Measurements from ENCODE around the gene KHDC1L.
"Not testable (repeated sequence)": the region's sequence is repeated elsewhere in the genome, so short reads cannot be mapped to it uniquely, and the experiment has no call there.

KHDC1L gene, protein sequence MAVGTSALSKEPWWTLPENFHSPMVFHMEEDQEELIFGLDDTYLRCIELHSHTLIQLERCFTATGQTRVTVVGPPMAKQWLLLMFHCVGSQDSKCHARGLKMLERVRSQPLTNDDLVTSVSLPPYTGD

DNA sequence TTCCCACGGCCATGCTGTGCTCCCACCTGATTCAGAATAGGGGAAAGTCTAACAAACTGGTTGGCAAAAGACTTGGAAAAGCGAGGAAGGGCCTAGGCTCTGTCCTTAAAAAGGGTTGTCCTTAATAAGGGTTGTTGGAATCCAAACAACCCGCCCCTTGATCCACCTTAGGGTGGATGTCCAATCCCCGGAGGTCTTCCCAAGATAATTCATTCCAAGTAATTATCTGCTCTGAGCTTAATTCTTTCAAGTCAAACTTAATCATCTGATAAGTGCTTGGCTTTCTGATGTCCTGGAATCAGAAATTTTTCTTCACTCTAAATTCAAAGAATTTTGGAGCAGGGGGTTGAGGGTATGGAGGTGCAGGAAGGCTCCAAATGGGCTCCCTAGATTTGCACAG is at the start of gene KHDC1L:
KHDC1L (minus strand) TSS at position 101 of the 400 bp plus-strand sequence; CDS start at position 13, 88 bp downstream.
- no peak for DNase-seq (ENCODE audit: low read depth)

DNA sequence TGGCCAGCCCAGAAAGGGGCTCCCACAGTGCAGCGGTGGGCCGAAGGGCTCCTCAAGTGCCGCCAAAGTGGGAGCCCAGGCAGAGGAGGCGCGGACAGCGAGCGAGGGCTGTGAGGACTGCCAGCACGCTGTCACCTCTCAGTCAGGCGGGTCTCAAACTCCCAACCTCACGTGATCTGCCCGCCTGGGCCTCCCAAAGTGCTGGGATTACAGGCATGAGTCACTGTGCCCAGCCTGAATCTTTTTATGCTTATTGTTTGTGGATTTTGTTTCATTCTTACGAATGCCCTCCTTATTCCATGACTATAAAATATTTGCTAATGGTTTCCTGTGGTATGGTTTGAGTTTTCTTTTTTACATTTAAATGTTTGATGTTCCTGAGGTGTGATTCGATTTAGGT is 44.0 kb upstream of the KHDC1L start:
- DNase-seq (ENCODE audit: low read depth), result not testable (repeated sequence)

DNA sequence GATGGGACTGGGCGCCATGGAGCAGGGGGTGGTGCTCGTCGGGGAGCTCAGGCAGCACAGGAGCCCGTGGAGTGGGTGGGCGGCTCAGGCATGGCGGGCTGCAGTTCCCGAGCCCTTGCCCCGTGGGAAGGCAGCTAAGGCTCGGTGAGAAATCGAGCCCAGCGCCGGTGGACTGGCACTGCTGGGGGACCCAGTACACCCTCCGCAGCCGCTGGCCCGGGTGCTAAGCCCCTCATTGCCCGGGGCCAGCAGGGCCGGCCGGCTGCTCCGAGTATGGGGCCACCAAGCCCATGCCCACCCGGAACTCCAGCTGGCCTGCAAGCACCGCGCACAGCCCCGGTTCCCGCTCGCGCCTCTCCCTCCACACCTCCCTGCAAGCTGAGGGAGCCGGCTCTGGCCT is 43.6 kb upstream of the KHDC1L start:
- not testable (repeated sequence) for DNase-seq (ENCODE audit: low read depth)

DNA sequence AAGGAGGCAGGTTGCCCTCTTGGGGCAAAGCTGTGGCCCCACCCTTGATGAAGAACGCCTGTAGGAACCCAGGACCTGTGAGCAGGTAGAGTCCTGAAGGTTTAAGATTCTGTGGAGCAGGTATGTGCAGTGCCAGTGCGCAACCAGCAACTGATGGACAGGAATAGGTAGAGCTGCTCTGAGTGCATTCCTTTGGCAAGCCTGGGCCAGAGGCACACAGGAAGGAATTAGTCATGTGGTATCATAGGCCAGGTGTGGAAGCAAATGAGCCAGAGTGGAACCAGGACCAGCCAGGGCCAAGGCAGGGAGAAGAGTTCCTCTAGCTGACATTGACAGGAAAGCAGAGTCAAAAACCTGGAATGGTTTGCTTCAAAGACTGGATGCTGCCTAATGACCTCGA is 39.1 kb upstream of the KHDC1L start:
- no peak for DNase-seq (ENCODE audit: low read depth)

DNA sequence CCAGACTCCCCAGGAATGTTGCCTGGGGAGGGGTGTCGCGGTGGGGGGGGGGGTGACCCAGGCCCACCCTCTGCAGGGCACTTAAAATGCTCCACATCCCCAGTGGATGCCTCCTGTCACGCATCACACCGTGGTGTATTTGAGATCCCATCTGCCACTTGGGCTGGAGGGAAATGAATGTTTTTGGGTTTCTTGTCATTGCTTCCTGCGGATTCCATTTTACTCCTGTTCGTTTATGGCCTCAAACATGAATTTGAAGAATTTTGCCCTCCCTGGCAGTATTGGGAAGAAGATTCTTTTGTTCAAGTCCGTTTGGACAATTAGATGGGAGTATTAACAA is 38.2 kb upstream of the KHDC1L start:
- DNase-seq (ENCODE audit: low read depth), result no peak

DNA sequence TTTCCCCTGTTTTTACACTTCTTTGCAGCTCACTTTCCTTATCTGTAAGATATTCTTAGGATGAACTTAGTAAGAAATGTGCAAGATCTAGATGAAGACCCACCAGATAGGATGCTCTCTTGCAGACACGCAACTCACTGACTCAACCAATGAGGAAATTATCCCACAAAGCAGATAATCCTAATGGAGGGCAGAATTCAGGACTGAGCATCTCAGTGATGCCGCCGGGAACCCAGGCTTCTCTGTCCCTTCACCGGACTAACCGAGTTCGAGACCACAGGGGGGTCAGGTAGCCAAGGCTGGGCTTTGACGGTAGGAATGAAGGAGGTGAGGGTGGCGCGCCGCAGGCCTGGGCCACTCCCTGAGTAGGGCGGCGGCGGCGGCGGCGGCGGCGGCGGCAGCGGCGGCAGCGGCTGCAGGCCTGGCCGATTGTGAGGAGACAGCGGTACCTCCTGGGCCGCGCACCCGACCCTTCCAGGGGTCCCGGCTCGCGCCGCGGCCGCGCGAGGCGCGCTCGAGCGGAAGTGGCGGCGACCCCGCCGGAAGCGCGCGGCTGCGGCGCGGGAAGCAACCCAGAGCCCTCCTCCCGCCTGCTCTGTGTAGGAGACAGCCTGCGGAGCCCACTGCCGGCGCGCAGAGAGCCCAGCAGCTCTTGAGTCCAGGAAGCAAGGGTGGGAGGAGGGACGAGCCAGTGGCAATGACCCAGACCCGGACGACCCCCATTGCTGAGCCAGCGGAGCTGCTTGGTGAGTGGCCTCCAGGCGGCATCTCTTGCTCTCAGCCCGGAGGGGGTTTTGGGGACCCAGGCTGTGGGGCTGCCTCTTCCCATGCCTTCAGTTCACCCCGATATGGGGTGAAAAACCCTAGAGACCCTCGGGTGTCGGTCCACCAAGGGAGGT is 37.6 kb upstream of the KHDC1L start, which contains the start of gene KHDC1:
KHDC1 (minus strand) TSS at position 526 of the 899 bp plus-strand sequence. CDS start 20,679 bp downstream, outside the sequence.
- peak; percentile 29 for DNase-seq (ENCODE audit: low read depth)

DNA sequence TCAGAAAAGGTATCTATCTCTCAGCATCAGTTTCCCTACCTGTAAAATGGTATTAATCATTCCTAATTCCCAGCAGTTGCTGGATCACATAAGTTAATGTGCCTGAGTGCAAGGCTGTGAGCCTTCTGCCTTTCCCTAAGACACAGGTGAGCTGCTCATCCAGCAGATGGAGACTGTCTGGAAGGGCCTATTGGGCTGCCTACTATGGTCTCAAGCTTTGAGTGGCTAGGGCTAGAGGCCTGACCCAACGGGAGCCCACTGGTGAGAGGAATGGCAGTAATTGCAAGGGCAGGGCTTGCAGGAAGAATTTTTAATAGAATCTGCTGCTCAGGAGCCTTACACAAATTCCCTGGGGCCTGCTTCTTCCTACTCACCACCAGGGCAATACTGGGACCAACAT is 33.4 kb upstream of the KHDC1L start:
- no peak for DNase-seq (ENCODE audit: low read depth)

DNA sequence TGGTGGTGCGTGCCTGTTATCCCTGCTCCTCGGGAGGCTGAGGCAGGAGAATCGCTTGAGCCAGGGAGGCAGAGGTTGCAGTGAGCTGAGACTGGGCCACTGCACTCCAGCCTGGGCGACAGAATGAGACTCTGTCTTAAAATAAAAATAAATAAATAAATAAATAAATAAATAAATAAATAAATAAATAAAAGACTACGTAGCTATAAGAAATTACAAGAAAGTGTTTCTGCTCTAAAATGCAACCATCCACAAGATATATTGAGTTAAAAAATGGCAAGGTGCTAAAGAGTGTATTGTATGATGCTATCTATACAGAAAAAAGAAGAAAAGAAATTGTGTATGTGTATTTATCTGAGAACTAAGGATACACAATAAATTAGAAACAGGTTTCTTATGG is 29.0 kb upstream of the KHDC1L start:
- DNase-seq (ENCODE audit: low read depth), result not testable (repeated sequence)

DNA sequence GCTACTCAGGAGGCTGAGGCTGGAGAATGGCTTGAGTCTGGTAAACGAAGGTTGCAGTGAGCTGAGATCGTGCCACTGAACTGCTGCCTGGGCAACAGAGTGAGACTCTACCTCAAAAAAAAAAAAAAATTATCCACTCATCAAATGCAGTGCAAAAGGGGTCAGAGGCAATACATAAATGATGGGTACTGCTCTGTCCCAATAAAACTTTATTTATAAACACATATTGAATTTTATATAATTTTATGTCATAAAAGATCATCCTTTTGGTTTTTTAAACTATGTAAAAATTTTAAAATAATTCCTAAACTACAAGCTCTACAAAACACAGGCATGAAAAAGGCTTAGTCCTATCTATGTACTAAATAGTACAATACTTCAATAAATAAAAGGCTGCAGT is 27.4 kb upstream of the KHDC1L start:
- no peak for DNase-seq (ENCODE audit: low read depth)

DNA sequence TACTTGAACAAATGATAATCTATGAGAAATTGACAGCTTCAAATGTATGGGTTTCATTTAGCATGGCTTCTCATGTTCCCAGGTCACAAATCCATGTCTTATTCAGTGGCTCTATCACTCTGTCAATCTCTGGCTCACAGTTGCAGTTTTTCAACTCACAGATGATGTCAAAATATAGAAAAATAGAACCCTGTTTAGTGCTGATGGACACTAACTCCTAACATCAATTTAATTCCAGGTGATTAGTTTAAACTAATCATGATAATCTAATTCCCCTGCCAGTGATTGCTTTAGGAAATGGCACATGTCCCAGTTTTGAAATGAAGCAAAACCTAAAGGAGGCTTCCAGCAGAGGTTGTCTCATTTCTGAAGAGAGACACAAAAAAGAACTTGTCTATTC is 24.7 kb upstream of the KHDC1L start:
- no peak for DNase-seq (ENCODE audit: low read depth)

DNA sequence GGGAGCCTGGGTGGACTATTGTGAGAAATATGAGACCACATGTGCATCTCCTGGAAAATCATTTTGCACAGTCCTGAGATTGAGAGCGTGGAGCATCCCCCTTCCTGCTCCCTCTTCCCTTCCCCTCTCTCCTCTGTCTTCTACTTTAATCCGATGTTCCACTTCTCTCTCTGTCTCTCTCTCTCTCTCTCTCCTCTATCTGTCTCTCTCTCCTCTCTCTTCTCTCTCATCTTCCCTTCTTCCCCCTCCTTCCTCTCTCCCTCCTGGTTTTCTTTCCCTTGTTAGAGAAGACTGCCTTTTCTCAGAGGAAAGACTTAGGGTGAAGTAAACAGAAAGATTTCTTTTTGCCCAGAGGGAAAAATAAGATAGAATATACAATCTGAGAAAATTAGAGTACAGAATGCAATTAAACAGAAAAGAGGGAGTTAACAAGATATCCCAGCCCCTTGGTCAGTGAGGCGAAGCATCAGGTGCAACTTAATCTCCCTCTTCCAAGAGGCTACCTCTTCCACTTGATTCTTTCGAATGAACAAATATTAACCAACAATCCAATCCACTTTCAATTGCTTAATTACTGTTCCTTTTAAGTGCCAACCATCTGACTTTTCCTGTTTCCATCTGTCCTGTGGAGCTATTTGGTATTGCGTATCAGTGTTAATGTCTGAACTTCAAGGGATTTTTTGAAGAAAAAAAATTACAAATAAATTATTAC is 23.1 kb upstream of the KHDC1L start:
- no peak for DNase-seq (ENCODE audit: low read depth)

DNA sequence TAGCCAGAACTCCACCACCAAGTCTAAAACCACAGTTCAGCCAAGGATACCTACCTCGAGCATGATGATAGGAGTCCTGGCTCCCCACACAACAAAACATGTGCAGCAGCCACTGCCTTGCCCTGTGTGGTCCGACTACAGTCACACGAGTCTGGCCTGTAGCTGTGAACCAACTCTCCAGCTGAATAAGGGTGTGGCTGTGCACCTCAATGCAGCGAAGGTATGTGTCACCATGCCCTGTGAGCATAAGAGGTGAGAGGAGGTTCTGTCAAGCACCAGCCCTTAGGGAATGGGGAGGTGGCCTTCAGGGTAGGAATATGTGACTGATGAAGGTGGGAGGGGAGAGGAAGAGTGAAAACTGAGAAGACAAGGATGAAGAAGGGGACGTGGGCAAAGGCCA is 16.7 kb upstream of the KHDC1L start:
- DNase-seq (ENCODE audit: low read depth), result no peak

DNA sequence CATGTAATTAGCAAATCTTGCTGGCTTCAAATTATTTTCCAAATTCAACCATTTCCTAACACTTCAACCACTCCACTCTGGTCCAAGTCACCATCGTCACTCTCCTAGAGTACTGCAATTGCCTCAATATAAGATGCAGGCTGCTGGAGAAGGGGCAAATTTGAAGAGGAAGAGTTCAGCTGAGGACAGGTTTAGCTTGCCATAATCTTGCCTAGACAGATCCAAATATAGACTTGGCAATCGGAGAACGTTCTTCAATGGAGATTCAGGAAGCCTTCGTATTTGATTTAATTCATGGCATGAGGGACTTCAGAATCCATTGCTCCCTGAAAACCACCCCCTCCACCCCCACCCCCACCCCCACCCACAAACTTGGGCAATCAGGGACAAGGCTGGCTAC is 15.4 kb upstream of the KHDC1L start:
- no peak for DNase-seq (ENCODE audit: low read depth)

DNA sequence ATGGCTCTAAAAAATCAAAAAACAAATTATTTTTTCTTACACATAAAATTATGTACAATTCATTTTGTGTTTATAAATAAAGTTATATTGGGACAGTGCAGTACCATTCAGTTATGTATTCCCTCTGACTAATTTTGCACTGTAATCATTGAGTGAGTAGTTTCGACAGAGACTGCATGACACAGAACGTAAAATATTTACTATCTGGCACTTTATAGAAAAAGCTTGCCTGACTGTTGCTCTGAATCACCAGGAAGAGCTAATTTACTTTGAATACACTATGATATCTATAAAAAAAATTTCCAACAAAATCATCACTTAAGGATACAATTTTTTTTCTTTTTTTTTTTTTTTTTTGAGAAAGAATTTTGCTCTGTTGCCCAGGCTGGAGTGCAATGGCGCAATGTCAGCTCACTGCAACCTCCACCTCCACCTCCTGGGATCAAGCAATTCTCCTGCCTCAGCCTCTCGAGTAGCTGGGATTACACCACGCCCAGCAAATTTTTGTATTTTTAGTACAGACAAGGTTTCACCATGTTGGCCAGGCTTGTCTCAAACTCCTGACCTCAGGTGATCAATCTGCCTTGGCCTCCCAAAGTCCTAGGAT is 11.0 kb upstream of the KHDC1L start:
- DNase-seq (ENCODE audit: low read depth), result no peak

DNA sequence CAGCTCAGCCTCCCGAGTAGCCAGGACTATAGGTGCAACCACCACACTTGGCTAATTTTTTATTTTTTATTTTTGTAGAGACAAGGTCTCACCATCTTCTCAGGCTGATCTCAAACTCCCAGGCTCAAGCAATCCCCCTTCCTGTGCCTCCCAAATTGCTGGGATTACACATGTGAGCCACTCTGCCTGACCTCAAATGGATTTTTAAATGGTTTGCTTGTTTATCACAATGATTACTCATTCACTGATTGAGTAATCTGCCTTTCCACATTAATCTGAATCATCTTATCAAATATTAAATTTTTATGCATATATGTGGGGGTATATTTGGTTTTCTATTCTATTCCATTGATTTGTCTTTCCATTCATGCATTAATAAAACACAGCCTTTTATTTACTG is 9.4 kb upstream of the KHDC1L start:
- DNase-seq (ENCODE audit: low read depth), result no peak

DNA sequence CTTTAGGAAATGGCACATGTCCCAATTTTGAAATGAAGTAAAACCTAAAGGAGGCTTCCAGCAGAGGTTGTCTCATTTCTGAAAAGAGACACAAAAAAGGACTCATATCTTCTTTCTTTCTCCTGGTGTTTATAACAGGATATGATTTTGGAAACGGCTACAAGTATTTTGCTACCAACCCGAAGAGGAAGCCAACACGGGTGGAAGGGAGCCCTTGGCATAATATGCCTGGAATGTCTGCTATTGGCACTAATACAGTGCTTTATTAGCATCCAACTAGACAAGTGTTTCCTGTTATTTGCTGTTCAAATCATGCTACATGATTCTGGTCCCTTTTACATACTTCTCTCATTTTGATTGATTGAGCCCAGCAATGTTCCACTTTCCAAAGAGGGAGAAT is 8.7 kb upstream of the KHDC1L start:
- DNase-seq (ENCODE audit: low read depth), result not testable (repeated sequence)

DNA sequence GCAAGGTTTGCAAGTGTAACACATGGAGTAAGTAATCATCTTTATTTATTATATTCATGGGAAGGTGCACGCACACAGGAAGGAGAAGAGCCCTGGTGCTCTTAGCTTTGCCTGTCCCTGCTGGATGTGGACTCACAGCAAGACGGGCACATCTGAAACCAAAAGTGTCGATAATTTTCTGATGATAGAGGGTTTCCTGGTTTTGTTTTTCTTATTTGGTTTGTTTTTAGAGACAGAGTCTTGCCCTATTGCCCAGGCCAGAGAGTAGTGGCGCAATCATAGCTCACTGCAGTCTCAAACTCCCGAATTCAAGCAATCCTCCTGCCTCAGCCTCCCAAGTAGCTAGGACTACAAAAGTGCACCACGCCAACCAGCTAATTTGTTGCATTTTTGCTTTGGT is 7.8 kb upstream of the KHDC1L start:
- DNase-seq (ENCODE audit: low read depth), result no peak

DNA sequence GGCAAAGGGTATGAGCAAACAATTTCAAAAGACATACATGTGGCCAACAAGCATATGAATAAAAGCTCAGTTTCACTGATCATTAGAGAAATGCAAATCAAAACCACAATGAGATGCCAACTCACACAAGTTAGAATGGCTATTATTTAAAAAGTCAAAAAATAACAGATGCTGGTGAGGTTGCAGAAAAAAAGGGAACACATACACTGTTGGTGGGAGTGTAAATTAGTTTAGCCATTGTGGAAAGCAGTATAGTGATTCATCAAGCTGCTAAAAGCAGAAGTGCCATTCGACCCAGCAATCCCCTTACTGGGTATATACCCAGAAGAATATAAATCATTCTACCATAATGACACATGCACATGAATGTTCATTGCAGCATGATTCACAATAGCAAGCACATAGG is 6.7 kb upstream of the KHDC1L start:
- DNase-seq (ENCODE audit: low read depth), result no peak

DNA sequence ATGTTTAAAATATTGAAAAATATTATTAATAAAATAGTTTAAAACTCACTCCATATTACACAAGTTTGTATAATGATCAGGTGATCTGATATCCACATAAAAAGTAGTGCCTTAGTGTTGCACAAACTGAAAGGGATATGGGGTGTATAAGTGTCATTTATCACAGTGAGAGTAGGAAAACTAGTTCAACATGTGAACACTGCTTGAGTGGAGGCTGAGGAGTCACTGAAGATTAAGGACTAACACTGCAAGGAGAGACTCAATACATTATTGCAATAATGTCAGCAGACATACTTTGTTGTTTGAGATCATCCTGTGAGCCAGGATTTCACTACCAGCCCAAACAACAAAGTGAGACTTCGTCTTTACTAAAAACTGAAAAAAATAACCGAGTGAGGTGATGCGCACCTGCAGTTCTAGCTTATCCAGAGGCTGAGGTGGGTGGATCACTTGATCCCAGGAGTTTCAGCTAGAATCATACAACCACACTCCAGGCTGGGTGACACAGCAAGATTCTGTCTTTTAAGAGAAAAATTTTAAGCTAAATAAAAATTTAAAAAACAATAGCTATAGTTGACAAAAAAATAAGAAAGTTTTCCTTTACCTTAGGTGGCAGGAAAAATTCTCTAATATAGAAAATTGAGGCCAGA is 2.4 kb upstream of the KHDC1L start:
- no peak for DNase-seq (ENCODE audit: low read depth)

DNA sequence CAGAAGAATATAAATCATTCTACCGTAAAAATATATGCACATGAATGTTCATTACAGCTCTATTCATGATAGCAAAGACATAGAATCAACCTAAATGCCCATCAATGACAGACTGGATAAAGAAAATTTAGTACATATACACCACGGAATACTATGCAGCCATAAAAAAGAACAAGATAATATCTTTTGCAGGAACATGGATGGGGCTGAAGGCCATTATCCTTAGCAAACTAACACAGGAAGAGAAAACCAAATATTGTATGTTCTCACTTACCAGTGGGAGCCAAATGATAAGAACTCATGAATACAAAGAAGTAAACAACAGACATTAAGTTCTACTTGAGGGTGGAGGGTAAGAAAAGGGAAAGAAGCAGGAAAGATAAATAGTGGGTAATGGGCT is 8.4 kb downstream of the KHDC1L start:
- no peak for DNase-seq (ENCODE audit: low read depth)

DNA sequence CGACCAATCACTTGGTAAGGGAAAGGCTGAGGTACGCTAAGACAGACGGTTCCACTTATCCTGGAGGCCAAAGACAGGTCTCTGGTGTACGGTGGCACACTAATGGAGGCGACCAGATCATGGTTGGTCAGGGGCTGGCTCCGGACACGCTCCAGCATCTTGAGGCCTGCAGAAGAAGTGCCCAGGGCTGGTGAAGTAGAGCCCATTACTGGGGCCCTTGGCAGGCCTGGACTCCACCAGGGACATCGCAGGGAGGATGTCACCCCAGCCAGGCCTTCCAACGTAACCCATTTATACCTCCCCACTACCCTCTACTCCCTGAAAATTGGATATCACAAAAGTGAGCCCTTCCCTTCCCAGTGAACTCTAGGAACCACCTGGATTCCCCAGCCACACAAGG is 16.2 kb downstream of the KHDC1L start:
- DNase-seq (ENCODE audit: low read depth), result no peak

DNA sequence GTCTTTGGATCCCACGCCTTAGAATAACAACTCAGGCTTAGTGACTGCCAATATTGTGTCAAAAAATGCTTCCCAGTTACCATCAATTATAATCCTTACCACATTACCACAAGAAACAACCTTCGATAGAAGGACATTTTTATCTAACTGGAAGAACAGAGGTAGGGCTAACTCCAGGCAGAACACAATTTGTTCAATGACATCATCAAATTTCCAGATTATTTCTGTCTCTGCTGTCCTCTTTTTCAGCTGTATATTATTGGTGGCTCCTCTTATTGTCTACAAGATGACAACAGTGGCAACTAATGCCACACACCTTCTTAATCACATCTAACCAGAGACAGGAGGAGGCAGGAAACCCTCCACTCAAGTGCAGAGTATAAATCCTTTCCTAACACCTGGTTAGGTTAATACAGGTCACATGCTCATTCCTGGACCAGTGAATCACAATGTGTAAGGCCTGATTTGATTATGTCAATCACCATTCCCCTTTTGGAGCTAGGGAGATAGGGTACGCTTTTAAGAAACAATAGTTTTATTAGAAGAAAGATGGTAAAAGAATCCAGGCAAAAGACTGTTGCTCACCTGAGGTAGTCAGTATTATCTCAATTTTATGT is 18.0 kb downstream of the KHDC1L start:
- DNase-seq (ENCODE audit: low read depth), result no peak
